C4-2B (cell line): Measurements from ENCODE around the gene LCN10.
A peak's percentile ranks its signal among the peaks of the same experiment; 100 is the strongest.
"Not testable (repeated sequence)": the region's sequence is repeated elsewhere in the genome, so short reads cannot be mapped to it uniquely, and the experiment has no call there.

Experiments used
- H3K27ac ChIP-seq: fragments of 450-650 bp; 2 replicates; pipeline ENCODE4 v1.5.1; 2017
- ZFX ChIP-seq: fragments of 450-650 bp; IDR thresholded peaks from 2 replicates; pipeline ENCODE4 v1.6.1; 2017
- TF ChIP-seq, protein P1 (sequence below): fragments of 450-650 bp; conservative IDR thresholded peaks from 2 replicates; pipeline ENCODE4 v1.5.1; 2017; ENCODE audit warnings: mild to moderate bottlenecking

The LCN10 gene

DNA sequence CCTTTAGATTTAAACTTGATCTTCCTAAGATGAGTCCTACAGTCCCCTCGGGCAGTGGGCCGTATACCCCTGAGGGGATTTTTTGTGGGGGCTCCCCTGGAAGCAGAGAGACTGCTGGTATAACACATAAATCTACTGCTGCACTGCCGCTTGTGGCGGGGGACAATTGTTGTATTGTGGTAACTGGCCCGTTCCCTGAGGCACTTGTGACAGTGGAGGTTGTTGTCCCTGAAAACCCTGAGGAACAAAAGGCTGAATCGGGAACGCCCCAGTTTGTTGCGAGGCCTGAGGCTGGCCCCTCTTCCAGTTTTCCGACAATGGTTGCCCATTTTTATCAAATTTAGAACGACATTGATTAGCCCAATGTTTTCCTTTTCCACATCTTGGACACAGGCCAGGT, 43.7 kb upstream of the LCN10 start:
- TF ChIP-seq ZFX = no peak
- TF ChIP-seq, protein P1, sequence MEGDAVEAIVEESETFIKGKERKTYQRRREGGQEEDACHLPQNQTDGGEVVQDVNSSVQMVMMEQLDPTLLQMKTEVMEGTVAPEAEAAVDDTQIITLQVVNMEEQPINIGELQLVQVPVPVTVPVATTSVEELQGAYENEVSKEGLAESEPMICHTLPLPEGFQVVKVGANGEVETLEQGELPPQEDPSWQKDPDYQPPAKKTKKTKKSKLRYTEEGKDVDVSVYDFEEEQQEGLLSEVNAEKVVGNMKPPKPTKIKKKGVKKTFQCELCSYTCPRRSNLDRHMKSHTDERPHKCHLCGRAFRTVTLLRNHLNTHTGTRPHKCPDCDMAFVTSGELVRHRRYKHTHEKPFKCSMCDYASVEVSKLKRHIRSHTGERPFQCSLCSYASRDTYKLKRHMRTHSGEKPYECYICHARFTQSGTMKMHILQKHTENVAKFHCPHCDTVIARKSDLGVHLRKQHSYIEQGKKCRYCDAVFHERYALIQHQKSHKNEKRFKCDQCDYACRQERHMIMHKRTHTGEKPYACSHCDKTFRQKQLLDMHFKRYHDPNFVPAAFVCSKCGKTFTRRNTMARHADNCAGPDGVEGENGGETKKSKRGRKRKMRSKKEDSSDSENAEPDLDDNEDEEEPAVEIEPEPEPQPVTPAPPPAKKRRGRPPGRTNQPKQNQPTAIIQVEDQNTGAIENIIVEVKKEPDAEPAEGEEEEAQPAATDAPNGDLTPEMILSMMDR = no peak
- H3K27ac ChIP-seq = no peak overlapping the region

DNA sequence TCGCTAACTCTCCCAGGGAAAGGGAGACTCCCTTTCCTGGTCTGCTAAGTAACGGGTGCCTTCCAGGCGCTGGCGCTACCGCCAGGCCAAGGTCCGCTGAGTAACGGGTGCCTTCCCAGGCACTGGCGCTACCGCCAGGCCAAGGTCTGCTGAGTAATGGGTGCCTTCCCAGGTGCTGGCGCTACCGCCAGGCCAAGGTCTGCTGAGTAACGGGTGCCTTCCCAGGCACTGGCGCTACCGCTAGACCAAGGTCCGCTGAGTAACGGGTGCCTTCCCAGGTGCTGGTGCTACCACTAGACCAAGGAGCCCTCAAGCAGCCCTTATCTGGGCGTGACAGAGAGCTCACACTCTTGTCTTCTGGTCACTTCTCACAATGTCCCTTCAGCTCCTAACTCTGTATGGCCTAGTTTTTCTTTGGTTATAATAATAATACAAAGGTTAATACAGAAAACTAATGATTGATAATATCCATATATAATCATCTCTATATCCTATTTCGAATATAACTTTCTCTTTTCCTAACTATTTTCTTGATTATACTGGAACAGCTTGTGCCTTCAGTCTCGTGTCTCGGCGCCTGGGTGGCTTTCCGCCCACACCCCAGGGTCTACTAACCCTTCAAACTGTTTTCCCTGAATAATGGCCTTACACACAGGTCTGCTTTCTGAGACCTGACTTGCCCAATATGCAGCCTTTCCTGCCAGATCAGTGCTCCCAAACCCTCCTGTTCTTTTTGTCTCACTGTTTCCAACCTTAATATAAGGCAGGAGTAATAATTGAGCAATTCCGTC, 43.0 kb upstream of the LCN10 start:
- H3K27ac ChIP-seq = not testable (repeated sequence)

DNA sequence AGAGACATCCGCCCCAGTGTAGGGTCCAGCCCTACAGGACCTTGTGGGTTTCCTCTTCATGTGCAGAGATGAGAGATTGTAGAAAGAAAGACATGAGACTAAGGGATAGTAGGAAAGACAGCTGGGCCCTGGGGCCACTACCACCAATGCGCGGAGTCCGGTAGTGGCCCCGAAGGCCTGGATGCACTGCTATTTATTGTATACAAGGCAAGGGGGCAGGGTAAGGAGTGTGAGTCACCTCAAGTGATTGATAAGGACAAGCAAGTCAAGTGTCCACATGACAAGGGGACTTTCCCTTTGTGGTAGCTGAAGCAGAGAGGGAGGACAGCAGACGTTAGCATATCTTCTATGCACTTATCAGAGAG, 42.2 kb upstream of the LCN10 start:
- H3K27ac ChIP-seq = no peak overlapping the region
- no peak for TF ChIP-seq ZFX
- TF ChIP-seq, protein P1 = no peak

DNA sequence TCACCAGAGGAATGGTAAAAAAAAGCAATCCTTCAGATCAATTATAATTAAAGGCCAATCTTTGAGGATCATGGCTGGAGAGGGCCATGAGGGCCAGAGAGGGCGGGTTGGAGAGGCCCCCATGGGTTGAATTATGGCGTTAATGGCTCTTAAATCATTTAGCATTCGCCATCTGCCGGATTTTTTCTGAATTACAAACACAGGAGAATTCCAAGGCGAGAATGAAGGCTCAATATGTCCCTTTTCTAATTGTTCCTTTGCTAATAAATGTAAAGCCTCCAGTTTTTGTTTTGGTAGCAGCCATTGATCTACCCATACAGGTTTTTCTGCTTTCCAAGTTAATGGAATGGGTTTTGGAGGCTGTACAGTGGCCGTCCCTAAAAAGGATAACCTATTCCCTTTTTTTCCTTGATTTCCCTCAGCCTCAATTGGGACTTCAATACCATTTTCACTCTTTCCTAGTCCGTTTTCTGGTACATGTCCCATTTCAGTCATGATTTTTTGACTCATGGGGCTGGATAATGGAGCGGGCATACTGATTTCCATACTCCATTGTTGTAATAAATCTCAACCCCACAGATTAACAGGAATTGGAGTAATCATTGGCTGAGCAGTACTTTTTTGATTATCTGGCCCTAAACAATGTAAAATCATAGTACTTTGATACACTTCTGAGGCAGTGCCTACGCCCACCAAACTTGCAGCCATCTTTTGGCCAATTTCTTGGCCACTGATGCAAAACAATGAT, 41.7 kb upstream of the LCN10 start:
- no peak for TF ChIP-seq ZFX
- TF ChIP-seq, protein P1 = peak; percentile 74
- H3K27ac ChIP-seq = no peak overlapping the region

DNA sequence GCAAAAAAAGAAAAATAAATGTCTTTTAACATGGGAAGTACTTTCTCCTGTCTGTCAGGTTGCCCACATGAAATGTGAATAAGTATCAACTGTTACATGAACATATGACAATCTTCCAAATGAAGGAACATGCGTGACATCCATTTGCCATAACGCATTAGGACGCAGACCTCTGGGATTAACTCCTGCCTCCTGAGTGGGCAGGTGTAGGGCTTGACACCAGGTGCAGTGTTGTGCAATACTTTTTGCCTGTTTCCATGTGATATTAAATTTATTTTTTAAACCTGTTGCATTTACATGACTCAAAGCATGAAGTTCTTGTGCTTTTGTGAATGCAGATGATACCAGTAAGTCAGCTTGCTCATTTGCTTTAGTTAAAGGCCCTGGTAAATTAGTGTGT, 39.7 kb upstream of the LCN10 start:
- no peak for TF ChIP-seq ZFX
- TF ChIP-seq, protein P1 = no peak
- no peak overlapping the region for H3K27ac ChIP-seq

DNA sequence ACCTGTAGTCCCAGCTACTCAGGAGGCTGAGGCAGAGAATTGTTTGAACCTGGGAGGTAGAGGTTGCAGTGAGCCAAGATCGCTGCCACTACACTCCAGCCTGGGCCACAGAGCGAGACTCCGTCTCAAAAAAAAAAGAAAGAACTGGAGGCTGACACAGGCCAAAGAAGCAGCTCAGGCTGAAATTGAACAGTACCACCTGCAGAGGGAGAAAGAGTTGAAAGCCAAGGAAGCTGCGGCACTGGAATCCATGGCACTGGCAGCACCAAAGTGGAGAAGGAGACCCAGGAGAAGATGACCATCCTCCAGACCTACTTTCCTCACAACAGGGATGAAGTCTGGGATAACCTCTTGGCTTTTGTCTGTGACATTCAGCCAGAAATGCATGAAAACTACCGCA, 37.1 kb upstream of the LCN10 start:
- no peak overlapping the region for H3K27ac ChIP-seq

DNA sequence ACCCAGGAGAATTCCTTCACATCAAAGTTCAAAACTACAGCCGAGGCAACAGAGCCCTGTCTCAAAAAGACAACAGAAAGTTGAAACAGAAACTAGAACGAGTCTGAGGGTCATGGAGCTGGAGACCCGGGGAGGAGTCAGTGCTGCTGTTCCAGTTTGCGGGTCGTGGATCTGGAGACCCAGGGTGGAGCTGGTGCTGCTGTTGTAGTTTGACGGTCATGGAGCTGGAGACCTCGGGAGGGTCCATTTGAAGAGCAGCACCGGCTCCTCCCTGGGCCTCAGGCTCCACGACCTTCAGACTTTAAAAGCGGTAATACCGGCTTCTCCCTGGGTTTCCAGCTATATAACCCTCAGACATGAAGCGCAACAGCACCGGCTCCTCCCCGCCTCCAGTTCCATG, 34.6 kb upstream of the LCN10 start:
- no peak overlapping the region for H3K27ac ChIP-seq
- no peak for TF ChIP-seq ZFX
- TF ChIP-seq, protein P1 = no peak

More for the DNA sequence above, 37.1 kb upstream of the LCN10 start:
- no peak for TF ChIP-seq ZFX
- TF ChIP-seq, protein P1 = no peak
